ENCODE measurements around the gene TBC1D22B. TPM values are rescaled to one million over a fixed set of nuclear protein-coding genes. Genes with fewer than 3 reads are reported as not detected.

TBC1D22B gene
- total and polyA plus RNA-seq, 2 donors from 2014 or later = 9.7 to 12.8 TPM

- FAIRE-seq (no peak), DNase-seq (peak in 1 of 5 donors; percentile 51)
- no peaks in the 10 kb centered on the region for H3K27me3 ChIP-seq (ENCODE audit: control insufficient read depth, insufficient read depth, low read length)
Measured at GRCh38 chr6:37242429-37243052, 15.0 kb upstream of the TBC1D22B start.

DNA sequence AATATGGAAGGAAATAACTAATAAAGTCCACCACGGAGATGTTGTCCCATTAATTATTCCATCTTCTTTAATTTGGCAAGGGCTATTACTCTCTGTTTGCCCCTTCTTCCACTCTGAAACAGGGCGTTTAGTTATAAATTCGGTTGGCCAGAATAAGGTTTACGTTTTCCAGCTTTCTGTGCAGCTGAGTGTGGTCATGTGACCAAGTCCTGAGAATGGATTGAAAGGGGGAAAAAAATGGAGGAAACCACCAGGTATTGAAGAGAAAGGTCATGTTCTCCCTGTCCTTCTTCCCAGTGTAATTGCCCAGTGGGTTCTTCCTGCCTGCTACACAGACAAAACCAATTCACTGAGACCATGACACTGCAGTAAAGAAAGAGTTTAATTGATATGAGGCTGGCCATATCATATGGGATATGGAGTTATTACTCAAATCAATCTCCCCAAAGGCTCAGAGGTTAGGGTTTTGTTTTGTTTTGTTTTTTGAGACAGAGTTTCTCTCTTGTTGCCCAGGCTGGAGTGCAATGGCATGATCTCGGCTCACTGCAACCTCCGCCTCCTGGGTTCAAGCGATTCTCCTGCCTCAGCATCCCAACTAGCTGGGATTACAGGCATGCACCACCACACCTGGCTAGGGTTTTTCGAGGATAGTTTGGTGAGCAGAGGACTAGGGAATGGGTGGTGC lies 14.3 kb upstream of the TBC1D22B start:
- no peak for FAIRE-seq
- Histone ChIP-seq H3K4me1 (ENCODE audit: control insufficient read depth in 2 of 3, insufficient read depth in 2 of 3, low read depth in 1 of 3, low read length in 3 of 3) (peaks cover 4 to 30% (median 7%) of the 10 kb centered on the region in 3 donors), H3K36me3 (ENCODE audit: control insufficient read depth in 2 of 3, insufficient read depth in 3 of 3, low read length in 3 of 3) (no peaks in the 10 kb centered on the region), H3K9me3 (ENCODE audit: control insufficient read depth in 2 of 3, insufficient read depth in 1 of 3, low read length in 3 of 3) (no peaks in the 10 kb centered on the region), H3K4me3 (ENCODE audit: low read length in 3 of 3) (no peak overlapping the region), H3K27ac (ENCODE audit: low read depth in 2 of 2, low read length in 2 of 2) (peak overlapping the region; percentile 20 to 74), H3K27me3 (ENCODE audit: control insufficient read depth, insufficient read depth, low read length) (no peaks in the 10 kb centered on the region), H3K9ac (ENCODE audit: low read length in 3 of 3) (no peak overlapping the region)
- no peak for DNase-seq
- intact Hi-C loops (cut with DNase I) = no loop called here
- TF ChIP-seq CTCF (IDR thresholded peaks at IDR 0.05; ENCODE audit: borderline replicate concordance, extremely low read depth, insufficient read depth) = no peak

More at GRCh38 chr6:37242429-37243052, 15.0 kb upstream of the TBC1D22B start:
- no peak for TF ChIP-seq CTCF (IDR thresholded peaks at IDR 0.05; ENCODE audit: borderline replicate concordance, extremely low read depth, insufficient read depth)
- no peaks in the 10 kb centered on the region for H3K36me3 ChIP-seq (ENCODE audit: control insufficient read depth in 2 of 3, insufficient read depth in 3 of 3, low read length in 3 of 3)
- H3K4me1 ChIP-seq (ENCODE audit: control insufficient read depth in 2 of 3, insufficient read depth in 2 of 3, low read depth in 1 of 3, low read length in 3 of 3) = peaks cover 4 to 30% (median 7%) of the 10 kb centered on the region in 3 donors
- intact Hi-C loops (cut with DNase I) = no loop called here
- peak overlapping the region in 1 of 2 donors; percentile 69 for H3K27ac ChIP-seq (ENCODE audit: low read depth in 2 of 2, low read length in 2 of 2)
- no peak overlapping the region for H3K9ac ChIP-seq (ENCODE audit: low read length in 3 of 3)
- H3K9me3 ChIP-seq (ENCODE audit: control insufficient read depth in 2 of 3, insufficient read depth in 1 of 3, low read length in 3 of 3) = no peaks in the 10 kb centered on the region
- no peak overlapping the region for H3K4me3 ChIP-seq (ENCODE audit: low read length in 3 of 3)

GRCh38 chr6:37243816-37244370 lies 13.7 kb upstream of the TBC1D22B start:
- Histone ChIP-seq H3K9ac (ENCODE audit: low read length in 3 of 3) (peak overlapping the region in 1 of 3 donors; percentile 7), H3K4me1 (ENCODE audit: control insufficient read depth in 2 of 3, insufficient read depth in 2 of 3, low read depth in 1 of 3, low read length in 3 of 3) (peaks cover 4 to 30% (median 7%) of the 10 kb centered on the region in 3 donors)
- FAIRE-seq = no peak

More at GRCh38 chr6:37243816-37244370, 13.7 kb upstream of the TBC1D22B start:
- no peak overlapping the region for H3K4me3 ChIP-seq (ENCODE audit: low read length in 3 of 3)
- intact Hi-C loops (cut with DNase I) = no loop called here
- H3K27ac ChIP-seq (ENCODE audit: low read depth in 2 of 2, low read length in 2 of 2) = peak overlapping the region; percentile 66 to 74
- H3K27me3 ChIP-seq (ENCODE audit: control insufficient read depth, insufficient read depth, low read length) = no peaks in the 10 kb centered on the region
- no peaks in the 10 kb centered on the region for H3K9me3 ChIP-seq (ENCODE audit: control insufficient read depth in 2 of 3, insufficient read depth in 1 of 3, low read length in 3 of 3)
- no peaks in the 10 kb centered on the region for H3K36me3 ChIP-seq (ENCODE audit: control insufficient read depth in 2 of 3, insufficient read depth in 3 of 3, low read length in 3 of 3)
- no peak for TF ChIP-seq CTCF (IDR thresholded peaks at IDR 0.05; ENCODE audit: borderline replicate concordance, extremely low read depth, insufficient read depth)
- no peak for DNase-seq
